GM19468 (cell line): Measurements from ENCODE around the gene SYNDIG1L.
"Not testable (repeated sequence)": the region's sequence is repeated elsewhere in the genome, so short reads cannot be mapped to it uniquely, and the experiment has no call there.

ENCODE experiments used
- ATAC-seq: cut with Tn5 transposase; IDR thresholded peaks from one replicate; pipeline ENCODE4 v1.9.1; 2021; ENCODE audit warnings: mild to moderate bottlenecking, moderate library complexity, moderate number of reproducible peaks; ENCODE audit not compliant: unreplicated experiment; ENCODE audit errors: extremely low read depth

SYNDIG1L gene

GRCh38 chr14:74426202-74426582 is at the start of gene SYNDIG1L:
SYNDIG1L (minus strand) TSS chr14:74426210; CDS start chr14:74409744, 16,466 bp downstream.
- no peak for ATAC-seq

- no peak for ATAC-seq
These were observed 49.7 kb upstream of the SYNDIG1L start for GRCh38 chr14:74475678-74476077.

- no peak for ATAC-seq
These were observed 48.4 kb upstream of the SYNDIG1L start for GRCh38 chr14:74474376-74474775.

- no peak for ATAC-seq
These were observed 46.6 kb upstream of the SYNDIG1L start for GRCh38 chr14:74472601-74473000.

- no peak for ATAC-seq
These were observed 43.8 kb upstream of the SYNDIG1L start for GRCh38 chr14:74469548-74470518.

- ATAC-seq: no peak
These were observed 42.5 kb upstream of the SYNDIG1L start for GRCh38 chr14:74468513-74468912.

- no peak for ATAC-seq
These were observed 39.3 kb upstream of the SYNDIG1L start for GRCh38 chr14:74465335-74465734.

GRCh38 chr14:74464785-74465184 is 38.8 kb upstream of the SYNDIG1L start:
- no peak for ATAC-seq

GRCh38 chr14:74463697-74464096 is 37.7 kb upstream of the SYNDIG1L start:
- ATAC-seq: no peak

GRCh38 chr14:74462993-74463392 is 37.0 kb upstream of the SYNDIG1L start:
- no peak for ATAC-seq

GRCh38 chr14:74459976-74460375 is 34.0 kb upstream of the SYNDIG1L start:
- no peak for ATAC-seq

GRCh38 chr14:74459289-74459946 is 33.4 kb upstream of the SYNDIG1L start:
- no peak for ATAC-seq

GRCh38 chr14:74457565-74457895 is 31.5 kb upstream of the SYNDIG1L start:
- ATAC-seq: no peak

- ATAC-seq: no peak
These were observed 30.9 kb upstream of the SYNDIG1L start for GRCh38 chr14:74456684-74457564.

GRCh38 chr14:74454397-74454796 is 28.4 kb upstream of the SYNDIG1L start:
- not testable (repeated sequence) for ATAC-seq

GRCh38 chr14:74444866-74445265 is 18.9 kb upstream of the SYNDIG1L start:
- ATAC-seq: no peak

GRCh38 chr14:74442757-74443156 is 16.7 kb upstream of the SYNDIG1L start:
- no peak for ATAC-seq

GRCh38 chr14:74441113-74441512 is 15.1 kb upstream of the SYNDIG1L start:
- no peak for ATAC-seq

GRCh38 chr14:74438351-74438915 is 12.4 kb upstream of the SYNDIG1L start:
- no peak for ATAC-seq

- ATAC-seq: no peak
These were observed 11.6 kb upstream of the SYNDIG1L start for GRCh38 chr14:74437496-74438053.
